Measurements from ENCODE around the gene PNO1. TPM values are rescaled to one million over a fixed set of nuclear protein-coding genes. Genes with fewer than 3 reads are reported as not detected.

PNO1 gene
- total and polyA plus RNA-seq, 10 of the 15 experiments (the other 5 are each of a cell fraction or from before 2014, with no cell fraction given) = 9.7 to 60.2 (median 30.3) TPM

GRCh38 chr2:68172521-68172920 is 14.8 kb downstream of the PNO1 start:
- BruUV-seq (replicated peaks) = no TSS peak
- Histone ChIP-seq H3K4me3 (no peak overlapping the region), H3K9me3 (replicated peaks; ENCODE audit: control insufficient read depth, insufficient read depth, low read length) (no peaks in the 10 kb centered on the region), H3K79me2 (ENCODE audit: control insufficient read depth, insufficient read depth, low read length) (no peaks in the 10 kb centered on the region; the same call in 1 of the 2 replicates), H3K4me1 (ENCODE audit: control insufficient read depth, insufficient read depth, low read length) (no peaks in the 10 kb centered on the region), H3K27ac (ENCODE audit: control insufficient read depth, insufficient read depth) (no peak overlapping the region), H2AFZ (ENCODE audit: control insufficient read depth, low read depth, low read length) (no peak overlapping the region), H3K27me3 (replicated peaks in 1 of 2; ENCODE audit: control insufficient read depth in 2 of 2, insufficient read depth in 2 of 2, low read length in 1 of 2) (no peaks in the 10 kb centered on the region), H4K20me1 (ENCODE audit: control insufficient read depth, insufficient read depth) (no peaks in the 10 kb centered on the region), H3K36me3 (ENCODE audit: control insufficient read depth in 2 of 2, insufficient read depth in 2 of 2, low read length in 1 of 2) (peaks cover 3 to 20% of the 10 kb centered on the region in 2 experiments), H3K9ac (ENCODE audit: control insufficient read depth, insufficient read depth, low read length) (no peak overlapping the region), H3K4me2 (ENCODE audit: control insufficient read depth, insufficient read depth) (no peak overlapping the region)
- CTCF ChIA-PET = interaction anchor here (0.6 to 1.9 kb wide), 2 partner anchors 12 to 13 kb away, joined by 3 to 6 read pairs; no protein-coding TSS in a partner anchor
- in situ Hi-C loops (cut with MboI) (no loop called here), intact Hi-C loops (cut with micrococcal nuclease; ENCODE audit: unreplicated experiment) (no loop called here)
- SMC1A ChIA-PET (ENCODE audit: uncharacterized antibody, unreplicated experiment) = interaction anchor here (1.0 kb wide), 1 partner anchor 15 kb away, joined by 3 read pairs; the partner anchor contains the start of gene PNO1
- FAIRE-seq (no peak), ATAC-seq (no peak), DNase-seq (ENCODE audit: low read depth, low spot score) (no peak)
- TF ChIP-seq ATF3 (IDR thresholded peaks at IDR 0.05; ENCODE audit: borderline replicate concordance, extremely low read depth, low read depth, low read length) = no peak
- no peak for TF ChIP-seq IKZF1 (conservative IDR thresholded peaks at IDR 0.05)
- TF ChIP-seq KDM1A (IDR thresholded peaks at IDR 0.05; ENCODE audit: borderline replicate concordance) = no peak
- no peak for TF ChIP-seq SIN3A (IDR thresholded peaks at IDR 0.05; ENCODE audit: low read depth, low read length)
- TF ChIP-seq ZNF687 (IDR thresholded peaks at IDR 0.05) = no peak
- no peak for TF ChIP-seq RUNX3 (IDR thresholded peaks at IDR 0.05; ENCODE audit: low read length)
- no peak for TF ChIP-seq HDGF (IDR thresholded peaks at IDR 0.05)
- RAD21 ChIA-PET (ENCODE audit: unreplicated experiment) = interaction anchor here (0.6 kb wide), 1 partner anchor 315 kb away, joined by 3 read pairs; no protein-coding TSS in a partner anchor
- POLR2A ChIA-PET = interaction anchor here (0.6 kb wide), 1 partner anchor 72 kb away, joined by 3 read pairs; no protein-coding TSS in a partner anchor
- 97% methylated on average over 2 of the region's 2 CpGs for WGBS (ENCODE audit: insufficient coverage, insufficient replicate concordance, low lambda C conversion rate, missing lambda C conversion rate)

Data from GM12878 (cell line).